ENCODE measurements around the gene GRIA1.

- TF ChIP-seq SP1 (IDR thresholded peaks at IDR 0.05) (no peak), BHLHE40 (IDR thresholded peaks at IDR 0.05; ENCODE audit: borderline replicate concordance) (no peak), ELF4 (IDR thresholded peaks at IDR 0.05) (no peak), FOXK2 (IDR thresholded peaks at IDR 0.05) (no peak), FOXA1 (IDR thresholded peaks at IDR 0.05) (no peak), FOXM1 (IDR thresholded peaks at IDR 0.05; ENCODE audit: borderline replicate concordance) (no peak), LEF1 (IDR thresholded peaks at IDR 0.05; ENCODE audit: borderline replicate concordance) (no peak)
Observed at GRCh38 chr5:153824909-153825308, 334.4 kb downstream of the GRIA1 start.

Data from HEK293T (cell line).